Lung (tissue), 12 donors: ENCODE results near the gene APOBEC3B. TPM values are rescaled to one million over a fixed set of nuclear protein-coding genes. Genes with fewer than 3 reads are reported as not detected.
"Not testable (repeated sequence)": the region's sequence is repeated elsewhere in the genome, so short reads cannot be mapped to it uniquely, and the experiment has no call there.

Source experiments
- ATAC-seq: fragments of 200-7000 bp; cut with Tn5 transposase; one replicate; pipeline ENCODE4 v1.9.1; 2020; ENCODE audit warnings: moderate number of reproducible peaks; ENCODE audit not compliant: insufficient read depth, low FRiP score
- DNase-seq, 3 donors: peaks; one replicate each; pipeline ENCODE4 v3.0.0-alpha.2; 2013 to 2017
- H3K27ac ChIP-seq, 2 donors: one replicate each; pipeline ENCODE4 v1.5.1; 2013; ENCODE audit warnings: mild to moderate bottlenecking in 2 of 2, moderate library complexity in 2 of 2, control low read depth in 1 of 2, inconsistent platforms in 1 of 2, low read depth in 1 of 2, low read length in 1 of 2
- H3K27me3 ChIP-seq, 3 donors: one replicate each; pipeline ENCODE4 v1.5.1; 2013; ENCODE audit warnings: low read length in 2 of 3; ENCODE audit not compliant: control insufficient read depth in 3 of 3, insufficient read depth in 3 of 3
- H3K36me3 ChIP-seq, 4 donors: one replicate each; pipeline ENCODE4 v1.5.1; 2013; ENCODE audit warnings: low read length in 4 of 4, mild to moderate bottlenecking in 1 of 4, moderate library complexity in 1 of 4; ENCODE audit not compliant: control insufficient read depth in 4 of 4, insufficient read depth in 4 of 4
- H3K4me1 ChIP-seq, 5 donors: one replicate each; pipeline ENCODE4 v1.5.1; 2013; ENCODE audit warnings: low read length in 5 of 5, mild to moderate bottlenecking in 2 of 5, moderate library complexity in 1 of 5; ENCODE audit not compliant: control insufficient read depth in 5 of 5, insufficient read depth in 5 of 5
- H3K4me3 ChIP-seq: one replicate; pipeline ENCODE4 v1.5.1; 2013; ENCODE audit warnings: mild to moderate bottlenecking, control low read depth, moderate library complexity
- H3K9ac ChIP-seq, 2 donors: one replicate each; pipeline ENCODE4 v1.5.1; 2013; ENCODE audit warnings: low read length in 2 of 2, control low read depth in 1 of 2; ENCODE audit not compliant: insufficient read depth in 1 of 2
- H3K9me3 ChIP-seq, 4 donors: one replicate each; pipeline ENCODE4 v1.5.1; 2013; ENCODE audit warnings: low read length in 3 of 4, mild to moderate bottlenecking in 1 of 4, moderate library complexity in 1 of 4; ENCODE audit not compliant: control insufficient read depth in 4 of 4, insufficient read depth in 3 of 4
- CTCF ChIP-seq: IDR thresholded peaks from 2 replicates; pipeline ENCODE4 v1.5.1; 2012; ENCODE audit warnings: mild to moderate bottlenecking; ENCODE audit errors: control extremely low read depth, extremely low read depth
- WGBS, 2 donors: extraction: QIAGEN DNeasy Blood & Tissue Kit; methylation state at CpG; one replicate each; pipeline ENCODE4 v1.1.7; 2013; 5-methylcytosine and 5-hydroxymethylcytosine counted together
- polyA plus RNA-seq, 2 donors: library from polyadenylated mRNA; stranded (reverse); fragments of 200-250 nt; gene quantifications; one replicate each; pipeline ENCODE4 v1.2.1, GENCODE V29; 2013
- total RNA-seq, 2 donors: library from RNA; depleted of rRNA in 1 of 2; stranded (reverse); fragments of >200 nt in 1 of 2; gene quantifications; one replicate each; pipeline ENCODE4 v1.2.1, GENCODE V29; 2014 to 2021
- donor health status: control.
- donor health status: control.
- donor health status: Bipolar disorder and iron deficiency.
- donor health status: healthy.
- donor health status: DM: yes; HTN: yes; CAD: no.

The APOBEC3B gene
- total and polyA plus RNA-seq, 4 donors, result 1.0 to 4.5 (median 3.5) TPM

GRCh38 chr22:38959590-38959989, 22.6 kb upstream of the APOBEC3B start:
- Histone ChIP-seq H3K27ac (no peak overlapping the region), H3K36me3 (no peaks in the 10 kb centered on the region), H3K9ac (no peak overlapping the region), H3K4me3 (no peak overlapping the region), H3K27me3 (no peaks in the 10 kb centered on the region), H3K9me3 (no peaks in the 10 kb centered on the region), H3K4me1 (no peaks in the 10 kb centered on the region)
- ATAC-seq (no peak), DNase-seq (no peak)
- WGBS, 2 donors, result 59 to 69% methylated on average over 8 of the region's 8 CpGs
- TF ChIP-seq CTCF, result no peak

GRCh38 chr22:38960673-38961072, 21.5 kb upstream of the APOBEC3B start:
- DNase-seq, H3K27ac ChIP-seq, H3K27me3 ChIP-seq, H3K9ac ChIP-seq, ATAC-seq, H3K36me3 ChIP-seq, H3K4me1 ChIP-seq, H3K4me3 ChIP-seq, H3K9me3 ChIP-seq: not testable (repeated sequence)
- WGBS, 2 donors, result 83 to 92% methylated on average over 3 to 4 of the region's 4 CpGs

GRCh38 chr22:38963291-38963738, 18.8 kb upstream of the APOBEC3B start:
- H3K4me3 ChIP-seq, H3K4me1 ChIP-seq, H3K27ac ChIP-seq, H3K36me3 ChIP-seq, H3K9ac ChIP-seq, H3K27me3 ChIP-seq, ATAC-seq, H3K9me3 ChIP-seq, DNase-seq: not testable (repeated sequence)
- 40 to 49% methylated on average over 8 to 11 of the region's 11 CpGs for WGBS, 2 donors

GRCh38 chr22:38963872-38964271, 18.3 kb upstream of the APOBEC3B start:
- ATAC-seq (no peak), DNase-seq (no peak)
- Histone ChIP-seq H3K9me3 (no peaks in the 10 kb centered on the region), H3K27me3 (no peaks in the 10 kb centered on the region), H3K4me3 (no peak overlapping the region), H3K27ac (no peak overlapping the region), H3K36me3 (no peaks in the 10 kb centered on the region), H3K4me1 (peaks cover 0 to 3% (median 0%) of the 10 kb centered on the region in 5 donors), H3K9ac (no peak overlapping the region)
- no peak for TF ChIP-seq CTCF
- WGBS, 2 donors, result 55 to 79% methylated on average over 9 of the region's 9 CpGs

GRCh38 chr22:38964306-38964705, 17.8 kb upstream of the APOBEC3B start:
- TF ChIP-seq CTCF, result no peak
- no peak overlapping the region for H3K9ac ChIP-seq
- H3K27me3 ChIP-seq, result no peaks in the 10 kb centered on the region
- H3K27ac ChIP-seq, result no peak overlapping the region
- no peaks in the 10 kb centered on the region for H3K9me3 ChIP-seq
- DNase-seq (no peak), ATAC-seq (no peak)
- WGBS, 2 donors, result 87 to 90% methylated on average over 7 of the region's 7 CpGs
- no peaks in the 10 kb centered on the region for H3K36me3 ChIP-seq
- H3K4me1 ChIP-seq, result peaks cover 0 to 3% (median 0%) of the 10 kb centered on the region in 5 donors
- H3K4me3 ChIP-seq, result no peak overlapping the region
